ENCODE results near the gene LEAP2. TPM values are rescaled to one million over a fixed set of nuclear protein-coding genes. Genes with fewer than 3 reads are reported as not detected.

LEAP2 gene
- total and polyA plus RNA-seq, 11 donors = 0.16 to 2.0 (median 0.91) TPM

- Histone ChIP-seq H3K4me3 (no peak overlapping the region), H3K4me1 (peaks cover 0 to 24% (median 3%) of the 10 kb centered on the region in 12 donors), H3K36me3 (peaks cover 0 to 62% (median 37%) of the 10 kb centered on the region in 9 donors), H3K27ac (no peak overlapping the region), H3K9me3 (no peaks in the 10 kb centered on the region), H3K27me3 (no peaks in the 10 kb centered on the region)
- DNase-seq = no peak
- WGBS, 4 donors = 92 to 95% (median 95%) methylated on average over 1 of the region's 1 CpG
- intact Hi-C loops (cut with DNase I) = no loop called here
- ATAC-seq = no peak
- TF ChIP-seq CTCF (IDR thresholded peaks at IDR 0.05) (no peak), POLR2A (IDR thresholded peaks at IDR 0.05) (no peak)
Measured at GRCh38 chr5:132909702-132910101, 36.2 kb downstream of the LEAP2 start.

GRCh38 chr5:132915681-132916080 lies 42.2 kb downstream of the LEAP2 start:
- Histone ChIP-seq H3K9me3 (no peaks in the 10 kb centered on the region), H3K27me3 (no peaks in the 10 kb centered on the region), H3K4me3 (no peak overlapping the region), H3K4me1 (peaks cover 0 to 12% (median 0%) of the 10 kb centered on the region in 12 donors), H3K36me3 (peaks cover 0 to 90% (median 73%) of the 10 kb centered on the region in 9 donors), H3K27ac (no peak overlapping the region)
- DNase-seq (no peak), ATAC-seq (no peak)
- no peak for TF ChIP-seq CTCF (IDR thresholded peaks at IDR 0.05)
- intact Hi-C loops (cut with DNase I) = no loop called here
- WGBS, 4 donors = 86 to 92% (median 89%) methylated on average over 5 of the region's 5 CpGs

GRCh38 chr5:132916086-132916485 lies 42.6 kb downstream of the LEAP2 start:
- whole genome bisulfite sequencing, 4 donors = 98 to 99% (median 98%) methylated on average over 3 of the region's 3 CpGs
- Histone ChIP-seq H3K4me1 (peaks cover 0 to 9% (median 0%) of the 10 kb centered on the region in 12 donors), H3K9me3 (no peaks in the 10 kb centered on the region), H3K36me3 (peaks cover 0 to 90% (median 73%) of the 10 kb centered on the region in 9 donors), H3K27ac (no peak overlapping the region), H3K27me3 (no peaks in the 10 kb centered on the region), H3K4me3 (no peak overlapping the region)
- DNase-seq (no peak), ATAC-seq (no peak)
- TF ChIP-seq POLR2A (IDR thresholded peaks at IDR 0.05) (no peak), CTCF (IDR thresholded peaks at IDR 0.05) (no peak)
- intact Hi-C loops (cut with DNase I) = no loop called here

Other genes with a start within 250 kb of the LEAP2 start
- gene IL13, start 215.5 kb upstream of the LEAP2 start, total RNA-seq = under 1 TPM in 1 of 9 donors, not detected in 8; 0.34 TPM
- gene IL13, start 215.5 kb upstream of the LEAP2 start, polyA plus RNA-seq = not detected
- not detected for gene IL4, start 199.7 kb upstream of the LEAP2 start, total RNA-seq
- gene IL4, start 199.7 kb upstream of the LEAP2 start, polyA plus RNA-seq = not detected
- 10 to 100 TPM in 6 of 9 donors, 1 to 10 TPM in 3; 5.8 to 19.3 (median 11.2) TPM for gene KIF3A, start 136.1 kb upstream of the LEAP2 start, total RNA-seq
- gene KIF3A, start 136.1 kb upstream of the LEAP2 start, polyA plus RNA-seq = 1 to 10 TPM; 6.0 to 8.5 TPM
- under 1 TPM in 1 of 9 donors, not detected in 8; 0.20 TPM for gene CCNI2, start 126.2 kb upstream of the LEAP2 start, total RNA-seq
- gene CCNI2, start 126.2 kb upstream of the LEAP2 start, polyA plus RNA-seq = under 1 TPM; 0.11 to 0.50 TPM
- 10 to 100 TPM; 24.5 to 47.6 (median 33.8) TPM for gene SEPTIN8, start 96.4 kb upstream of the LEAP2 start, total RNA-seq
- gene SEPTIN8, start 96.4 kb upstream of the LEAP2 start, polyA plus RNA-seq = 10 to 100 TPM; 11.0 to 19.2 TPM
- gene SOWAHA, start 60.4 kb upstream of the LEAP2 start, total RNA-seq = under 1 TPM in 3 of 9 donors, not detected in 6; 0.24 to 0.50 (median 0.38) TPM
- under 1 TPM; 0.03 to 0.08 TPM for gene SOWAHA, start 60.4 kb upstream of the LEAP2 start, polyA plus RNA-seq
- 1 to 10 TPM; 2.9 to 6.8 (median 4.7) TPM for gene SHROOM1, start 43.0 kb upstream of the LEAP2 start, total RNA-seq
- gene SHROOM1, start 43.0 kb upstream of the LEAP2 start, polyA plus RNA-seq = 1 to 10 TPM; 2.0 to 4.8 TPM
- gene GDF9, start 7.2 kb upstream of the LEAP2 start, total RNA-seq = under 1 TPM in 8 of 9 donors, not detected in 1; 0.25 to 1.00 (median 0.51) TPM
- under 1 TPM; 0.10 to 0.27 TPM for gene GDF9, start 7.2 kb upstream of the LEAP2 start, polyA plus RNA-seq
- 1,000 to 10,000 TPM in 6 of 9 donors, 100 to 1,000 TPM in 3; 539 to 2,034 (median 1,454) TPM for gene UQCRQ, start 7.0 kb upstream of the LEAP2 start, total RNA-seq
- 1,000 to 10,000 TPM in 1 of 2 donors, 100 to 1,000 TPM in 1; 656 to 2,165 TPM for gene UQCRQ, start 7.0 kb upstream of the LEAP2 start, polyA plus RNA-seq
- gene AFF4, start 90.0 kb downstream of the LEAP2 start, total RNA-seq = 10 to 100 TPM; 33.1 to 65.8 (median 53.4) TPM
- 10 to 100 TPM in 1 of 2 donors, 1 to 10 TPM in 1; 6.7 to 24.8 TPM for gene AFF4, start 90.0 kb downstream of the LEAP2 start, polyA plus RNA-seq
- 10 to 100 TPM in 8 of 9 donors, 1 to 10 TPM in 1; 9.9 to 22.5 (median 17.0) TPM for gene ZCCHC10, start 152.9 kb downstream of the LEAP2 start, total RNA-seq
- gene ZCCHC10, start 152.9 kb downstream of the LEAP2 start, polyA plus RNA-seq = 10 to 100 TPM; 20.8 to 24.1 TPM
- gene HSPA4, start 178.3 kb downstream of the LEAP2 start, total RNA-seq = 100 to 1,000 TPM in 4 of 9 donors, 10 to 100 TPM in 5; 57.5 to 132 (median 98.5) TPM
- 100 to 1,000 TPM in 1 of 2 donors, 10 to 100 TPM in 1; 62.0 to 105 TPM for gene HSPA4, start 178.3 kb downstream of the LEAP2 start, polyA plus RNA-seq

All from heart left ventricle (tissue), 16 donors.